Liver (tissue), 9 donors: ENCODE measurements around the gene KCNJ3. TPM values are rescaled to one million over a fixed set of nuclear protein-coding genes. Genes with fewer than 3 reads are reported as not detected.

Experiments
- DNase-seq: peaks from one replicate; pipeline ENCODE4 v3.0.0-alpha.2; 2017; ENCODE audit warnings: low spot score
- H3K27ac ChIP-seq, 2 donors: one replicate each; pipeline ENCODE4 v1.7.0; 2013; ENCODE audit warnings: inconsistent platforms in 2 of 2, low read length in 2 of 2, control low read depth in 1 of 2, low read depth in 1 of 2, mild to moderate bottlenecking in 1 of 2
- H3K27me3 ChIP-seq, 4 donors: one replicate each; pipeline versions ENCODE4 v1.6.1 to v1.7.0; 2013; ENCODE audit warnings: low read length in 3 of 4, inconsistent platforms in 1 of 4, mild to moderate bottlenecking in 1 of 4, moderate library complexity in 1 of 4; ENCODE audit not compliant: control insufficient read depth in 4 of 4, insufficient read depth in 4 of 4
- H3K36me3 ChIP-seq, 4 donors: one replicate each; pipeline versions ENCODE4 v1.6.1 to v1.7.0; 2013; ENCODE audit warnings: low read length in 3 of 4, mild to moderate bottlenecking in 3 of 4, low read depth in 1 of 4, moderate library complexity in 1 of 4; ENCODE audit not compliant: control insufficient read depth in 4 of 4, insufficient read depth in 3 of 4
- H3K4me1 ChIP-seq, 4 donors: one replicate each; pipeline versions ENCODE4 v1.6.1 to v1.7.0; 2013; ENCODE audit warnings: low read length in 3 of 4, mild to moderate bottlenecking in 3 of 4, moderate library complexity in 1 of 4; ENCODE audit not compliant: control insufficient read depth in 4 of 4, insufficient read depth in 4 of 4
- H3K4me3 ChIP-seq, 3 donors: one replicate each; pipeline versions ENCODE4 v1.6.1 to v1.7.0; 2013; ENCODE audit warnings: low read length in 3 of 3, control low read depth in 1 of 3, low read depth in 1 of 3, mild to moderate bottlenecking in 1 of 3
- H3K9ac ChIP-seq, 2 donors: one replicate each; pipeline ENCODE4 v1.7.0; 2013; ENCODE audit warnings: low read length in 2 of 2, mild to moderate bottlenecking in 2 of 2, moderate library complexity in 2 of 2, control low read depth in 1 of 2, low read depth in 1 of 2
- H3K9me3 ChIP-seq, 4 donors: one replicate each; pipeline versions ENCODE4 v1.6.1 to v1.7.0; 2013; ENCODE audit warnings: low read length in 3 of 4; ENCODE audit not compliant: control insufficient read depth in 4 of 4
- CTCF ChIP-seq: fragments of 150-350 bp; IDR thresholded peaks from 2 replicates; pipeline ENCODE4 v1.5.1; 2017; ENCODE audit warnings: improper control_type of control experiment, low read depth, low read length; ENCODE audit not compliant: missing input control
- EGR1 ChIP-seq, 2 donors: IDR thresholded peaks; 2 replicates each; pipeline ENCODE4 v1.6.1; 2016 to 2018; ENCODE audit warnings: antibody characterized with exemption in 2 of 2, low read depth in 2 of 2
- FOXA1 ChIP-seq: IDR thresholded peaks from 2 replicates; pipeline ENCODE4 v1.6.1; 2016; ENCODE audit warnings: antibody characterized with exemption
- FOXA2 ChIP-seq: IDR thresholded peaks from 2 replicates; pipeline ENCODE4 v1.6.1; 2016; ENCODE audit warnings: antibody characterized with exemption
- GABPA ChIP-seq, 2 donors: IDR thresholded peaks in 1 of 2; conservative IDR thresholded peaks in 1 of 2; 2 replicates each; pipeline ENCODE4 v1.6.1; 2016; ENCODE audit warnings: antibody characterized with exemption in 2 of 2, mild to moderate bottlenecking in 1 of 2, moderate library complexity in 1 of 2
- HNF4A ChIP-seq, 2 donors: conservative IDR thresholded peaks; 2 replicates each; pipeline ENCODE4 v1.6.1; 2016; ENCODE audit warnings: antibody characterized with exemption in 2 of 2, mild to moderate bottlenecking in 2 of 2
- HNF4G ChIP-seq: IDR thresholded peaks from 2 replicates; pipeline ENCODE4 v1.6.1; 2016; ENCODE audit warnings: antibody characterized with exemption
- JUND ChIP-seq, 2 donors: IDR thresholded peaks; 2 replicates each; pipeline ENCODE4 v1.6.1; 2016; ENCODE audit warnings: antibody characterized with exemption in 2 of 2
- NR2F2 ChIP-seq: IDR thresholded peaks from 2 replicates; pipeline ENCODE4 v1.6.1; 2016; ENCODE audit warnings: antibody characterized with exemption
- RAD21 ChIP-seq, 2 donors: IDR thresholded peaks; 2 replicates each; pipeline ENCODE4 v1.6.1; 2016; ENCODE audit warnings: antibody characterized with exemption in 2 of 2, mild to moderate bottlenecking in 2 of 2
- REST ChIP-seq: IDR thresholded peaks from 2 replicates; pipeline ENCODE4 v1.6.1; 2016; ENCODE audit warnings: antibody characterized with exemption, mild to moderate bottlenecking
- RXRA ChIP-seq, 2 donors: IDR thresholded peaks; 2 replicates each; pipeline ENCODE4 v1.6.1; 2017 to 2018; ENCODE audit warnings: antibody characterized with exemption in 2 of 2, mild to moderate bottlenecking in 1 of 2
- SP1 ChIP-seq: IDR thresholded peaks from 2 replicates; pipeline ENCODE4 v1.6.1; 2018; ENCODE audit warnings: antibody characterized with exemption, mild to moderate bottlenecking
- TAF1 ChIP-seq: conservative IDR thresholded peaks from 2 replicates; pipeline ENCODE4 v1.6.1; 2016; ENCODE audit warnings: antibody characterized with exemption, mild to moderate bottlenecking
- YY1 ChIP-seq: IDR thresholded peaks from 2 replicates; pipeline ENCODE4 v1.6.1; 2016; ENCODE audit warnings: antibody characterized with exemption, mild to moderate bottlenecking
- ZBTB33 ChIP-seq: IDR thresholded peaks from 2 replicates; pipeline ENCODE4 v1.6.1; 2016; ENCODE audit warnings: antibody characterized with exemption
- WGBS: extraction: QIAGEN DNeasy Blood & Tissue Kit; methylation state at CpG from one replicate; pipeline ENCODE4 v1.1.7; 2013; 5-methylcytosine and 5-hydroxymethylcytosine counted together
- polyA plus RNA-seq, 2 donors: library from polyadenylated mRNA; stranded (reverse) in 1 of 2; unstranded in 1 of 2; fragments of 200-250 nt in 1 of 2; fragments of >200 nt in 1 of 2; fragmentation: Nextera tagmentation in 1 of 2; extraction: Ambion mirVana in 1 of 2; gene quantifications; one replicate each; pipeline versions ENCODE4 v1.2.1 to v1.2.3, GENCODE V29; 2013 to 2015
- total RNA-seq, 2 donors: library from RNA; depleted of rRNA; stranded (reverse); fragments of >200 nt; gene quantifications; one replicate each; pipeline ENCODE4 v1.2.3, GENCODE V29; 2014
- TF ChIP-seq, protein P1 (sequence below): IDR thresholded peaks from 2 replicates; pipeline ENCODE4 v1.6.1; 2016; ENCODE audit warnings: antibody characterized with exemption
- TF ChIP-seq, protein P2 (sequence below): IDR thresholded peaks from 2 replicates; pipeline ENCODE4 v1.6.1; 2016; ENCODE audit warnings: antibody characterized with exemption
- donor health status: healthy.
- donor health status: healthy.
- donor health status: healthy.
- donor health status: healthy.
- donor health status: healthy.

KCNJ3 gene
- total and polyA plus RNA-seq, 4 donors = 0.23 to 1.3 (median 0.43) TPM

DNA sequence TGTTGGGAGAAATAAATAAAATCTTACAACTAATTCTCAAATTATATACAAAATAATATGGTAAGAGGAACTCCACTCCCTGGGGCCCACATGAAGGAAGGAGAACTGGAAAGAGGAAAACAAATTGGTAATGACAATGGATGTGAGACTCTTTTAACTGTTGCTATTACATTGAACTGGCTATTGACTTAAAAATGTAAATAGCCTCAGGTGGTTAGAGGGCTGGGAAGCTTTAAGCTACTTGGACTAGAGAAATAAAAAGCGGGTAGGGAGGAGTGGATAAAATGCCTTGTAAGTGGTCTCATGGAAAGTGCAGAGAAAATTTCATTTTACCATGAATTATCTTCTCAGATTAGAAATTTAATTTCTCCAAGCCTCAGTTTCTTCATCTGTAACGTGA, 64.1 kb downstream of the KCNJ3 start:
- Histone ChIP-seq H3K9me3 (no peaks in the 10 kb centered on the region), H3K9ac (no peak overlapping the region), H3K27ac (no peak overlapping the region), H3K4me3 (no peak overlapping the region), H3K27me3 (no peaks in the 10 kb centered on the region), H3K4me1 (no peaks in the 10 kb centered on the region), H3K36me3 (no peaks in the 10 kb centered on the region)
- TF ChIP-seq FOXA2 (no peak), RXRA (IDR thresholded peaks at IDR 0.05) (no peak), HNF4A (conservative IDR thresholded peaks at IDR 0.05) (no peak), HNF4G (no peak), REST (no peak), GABPA (IDR thresholded peaks at IDR 0.05 in 1 of 2, conservative IDR thresholded peaks at IDR 0.05 in 1 of 2) (no peak), SP1 (no peak), YY1 (no peak), NR2F2 (no peak), ZBTB33 (no peak), RAD21 (IDR thresholded peaks at IDR 0.05) (no peak), FOXA1 (no peak), CTCF (no peak), JUND (IDR thresholded peaks at IDR 0.05) (no peak), TAF1 (no peak), EGR1 (IDR thresholded peaks at IDR 0.05; ENCODE audit: low read depth in 2 of 2) (no peak)
- TF ChIP-seq, protein P1, sequence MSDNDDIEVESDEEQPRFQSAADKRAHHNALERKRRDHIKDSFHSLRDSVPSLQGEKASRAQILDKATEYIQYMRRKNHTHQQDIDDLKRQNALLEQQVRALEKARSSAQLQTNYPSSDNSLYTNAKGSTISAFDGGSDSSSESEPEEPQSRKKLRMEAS = no peak
- TF ChIP-seq, protein P2, sequence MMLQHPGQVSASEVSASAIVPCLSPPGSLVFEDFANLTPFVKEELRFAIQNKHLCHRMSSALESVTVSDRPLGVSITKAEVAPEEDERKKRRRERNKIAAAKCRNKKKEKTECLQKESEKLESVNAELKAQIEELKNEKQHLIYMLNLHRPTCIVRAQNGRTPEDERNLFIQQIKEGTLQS = no peak
- 88% methylated on average over 2 of the region's 2 CpGs for WGBS
- no peak for DNase-seq
